Measurements from ENCODE around the gene SOWAHB.

The SOWAHB gene

GRCh38 chr4:76897536-76898384, at the start of gene SOWAHB:
Gene SOWAHB, minus strand, starts transcription at chr4:76898144. Its CDS starts 295 bp downstream, at chr4:76897849.
- no peak for DNase-seq (ENCODE audit: low read depth in 2 of 2)

GRCh38 chr4:76947369-76947768, 49.4 kb upstream of the SOWAHB start:
- no peak for DNase-seq (ENCODE audit: low read depth in 2 of 2)

GRCh38 chr4:76943790-76944189, 45.8 kb upstream of the SOWAHB start:
- DNase-seq (ENCODE audit: low read depth in 2 of 2), result no peak

GRCh38 chr4:76943129-76943620, 45.2 kb upstream of the SOWAHB start:
- no peak for DNase-seq (ENCODE audit: low read depth in 2 of 2)

GRCh38 chr4:76939184-76939583, 41.2 kb upstream of the SOWAHB start:
- no peak for DNase-seq (ENCODE audit: low read depth in 2 of 2)

GRCh38 chr4:76931576-76932276, 33.8 kb upstream of the SOWAHB start:
- no peak for DNase-seq (ENCODE audit: low read depth in 2 of 2)

- no peak for DNase-seq (ENCODE audit: low read depth in 2 of 2)
Observed at GRCh38 chr4:76931087-76931486, 33.1 kb upstream of the SOWAHB start.

GRCh38 chr4:76930685-76931084, 32.7 kb upstream of the SOWAHB start:
- DNase-seq (ENCODE audit: low read depth in 2 of 2), result no peak

GRCh38 chr4:76926841-76927240, 28.9 kb upstream of the SOWAHB start:
- DNase-seq (ENCODE audit: low read depth in 2 of 2), result no peak

- DNase-seq (ENCODE audit: low read depth in 2 of 2), result no peak
Observed at GRCh38 chr4:76923619-76924357, 25.8 kb upstream of the SOWAHB start.

- DNase-seq (ENCODE audit: low read depth in 2 of 2), result no peak
Observed at GRCh38 chr4:76920715-76921114, 22.8 kb upstream of the SOWAHB start.

GRCh38 chr4:76909711-76910110, 11.8 kb upstream of the SOWAHB start:
- DNase-seq (ENCODE audit: low read depth in 2 of 2), result no peak

- DNase-seq (ENCODE audit: low read depth in 2 of 2), result no peak
Observed at GRCh38 chr4:76905521-76905920, 7.6 kb upstream of the SOWAHB start.

GRCh38 chr4:76904646-76905190, 6.8 kb upstream of the SOWAHB start:
- no peak for DNase-seq (ENCODE audit: low read depth in 2 of 2)

GRCh38 chr4:76902233-76902890, 4.4 kb upstream of the SOWAHB start:
- no peak for DNase-seq (ENCODE audit: low read depth in 2 of 2)

- DNase-seq (ENCODE audit: low read depth in 2 of 2), result no peak
Observed at GRCh38 chr4:76898949-76899645, 1.2 kb upstream of the SOWAHB start.

- no peak for DNase-seq (ENCODE audit: low read depth in 2 of 2)
Observed at GRCh38 chr4:76898385-76898692, 395 bp upstream of the SOWAHB start.

GRCh38 chr4:76896614-76897535, 1.1 kb downstream of the SOWAHB start:
- no peak for DNase-seq (ENCODE audit: low read depth in 2 of 2)

GRCh38 chr4:76896048-76896447, 1.9 kb downstream of the SOWAHB start:
- DNase-seq (ENCODE audit: low read depth in 2 of 2), result no peak

GRCh38 chr4:76895619-76896018, 2.3 kb downstream of the SOWAHB start:
- DNase-seq (ENCODE audit: low read depth in 2 of 2), result no peak

All from stimulated activated CD8-positive, alpha-beta memory T cell treated with anti-CD3 and anti-CD28 coated beads, Interleukin-7, amount 100 ng/mL, for 1 hour (primary cell).